ENCODE data around the gene MASP1. TPM values are rescaled to one million over a fixed set of nuclear protein-coding genes. Genes with fewer than 3 reads are reported as not detected.

Gene MASP1
- total and polyA plus RNA-seq, 2 of the 4 experiments (the other 2 are of a cell fraction), result 13.1 to 16.2 TPM

GRCh38 chr3:187264911-187265310 is 26.6 kb downstream of the MASP1 start:
- DNase-seq (peak; percentile 68), ATAC-seq (ENCODE audit: low read depth) (peak; percentile 61)
- Histone ChIP-seq H2BK15ac (ENCODE audit: low read depth, low read length) (peak overlapping the region; percentile 69; the same call in 2 of the 3 replicates), H3K4me3 (ENCODE audit: insufficient read depth, low read depth, low read length) (no peak overlapping the region), H2AFZ (replicated peaks; ENCODE audit: low read length, poor library complexity) (peak overlapping the region; percentile 4), H2AK5ac (ENCODE audit: low read depth, low read length) (peak overlapping the region; percentile 86), H3K14ac (replicated peaks; ENCODE audit: low read depth, low read length) (peak overlapping the region; percentile 84), H4K8ac (ENCODE audit: low read depth in 2 of 2, low read length in 2 of 2) (peak overlapping the region; percentile 27 to 90), H3K4me1 (ENCODE audit: control insufficient read depth, insufficient read depth, low read length) (peaks cover 22% of the 10 kb centered on the region), H3K23ac (ENCODE audit: low read depth, low read length) (peak overlapping the region; percentile 70; the same call in 1 of the 2 replicates), H2BK120ac (ENCODE audit: low read depth, low read length) (peak overlapping the region; percentile 96), H4K20me1 (ENCODE audit: insufficient read depth, low read length) (no peaks in the 10 kb centered on the region), H3K27ac (ENCODE audit: insufficient read depth, low read length) (peak overlapping the region; percentile 92), H4K5ac (ENCODE audit: low read depth, low read length) (peak overlapping the region; percentile 90; the same call in 1 of the 2 replicates), H3K27me3 (ENCODE audit: control insufficient read depth, insufficient read depth, low read length) (no peaks in the 10 kb centered on the region), H2BK20ac (ENCODE audit: low read depth, low read length) (peak overlapping the region; percentile 96), H3K4ac (ENCODE audit: low read depth, low read length) (peak overlapping the region; percentile 95), H3K18ac (ENCODE audit: low read depth, low read length) (peak overlapping the region; percentile 98), H3K4me2 (ENCODE audit: low read depth, low read length) (peak overlapping the region; percentile 63; the same call in 1 of the 2 replicates), H2AK9ac (replicated peaks; ENCODE audit: low read depth, low read length, poor library complexity) (peak overlapping the region; percentile 1), H3K36me3 (ENCODE audit: control insufficient read depth, insufficient read depth, low read length) (peaks cover 10% of the 10 kb centered on the region), H2BK5ac (ENCODE audit: low read depth, low read length, poor library complexity, severe bottlenecking) (peak overlapping the region; percentile 98), H3K79me1 (ENCODE audit: low read depth in 1 of 2, low read length in 2 of 2) (no peaks in the 10 kb centered on the region), H3K9ac (ENCODE audit: low read depth, low read length) (peak overlapping the region; percentile 45; the same call in 1 of the 2 replicates), H3K56ac (ENCODE audit: extremely low read depth, insufficient read depth, low read length) (peak overlapping the region; percentile 90), H4K91ac (ENCODE audit: insufficient read depth, low read depth, low read length) (peak overlapping the region; percentile 94), H3K9me1 (ENCODE audit: insufficient read depth, low read length) (peaks cover 8% of the 10 kb centered on the region; the same call in 1 of the 2 replicates), H3K9me3 (ENCODE audit: control insufficient read depth, insufficient read depth, low read length) (peaks cover 10% of the 10 kb centered on the region)
- TF ChIP-seq CEBPB (IDR thresholded peaks at IDR 0.05; ENCODE audit: low read depth, low read length) (no peak), ELK1 (IDR thresholded peaks at IDR 0.05; ENCODE audit: borderline replicate concordance, low read depth, low read length) (no peak), RCOR1 (IDR thresholded peaks at IDR 0.05; ENCODE audit: insufficient replicate concordance, low read length) (no peak), MAZ (IDR thresholded peaks at IDR 0.05; ENCODE audit: borderline replicate concordance, low read depth, low read length) (no peak), FOS (IDR thresholded peaks at IDR 0.05; ENCODE audit: low read depth, low read length) (no peak), CHD1 (IDR thresholded peaks at IDR 0.05; ENCODE audit: low read depth, low read length) (no peak), BHLHE40 (IDR thresholded peaks at IDR 0.05; ENCODE audit: low read depth, low read length) (no peak), SMC3 (IDR thresholded peaks at IDR 0.05; ENCODE audit: low read depth, low read length) (no peak), CTCF (conservative IDR thresholded peaks at IDR 0.05; ENCODE audit: low read depth, low read length) (no peak), MAFK (IDR thresholded peaks at IDR 0.05; ENCODE audit: low read depth, low read length) (no peak), MXI1 (IDR thresholded peaks at IDR 0.05; ENCODE audit: borderline replicate concordance, low read depth, low read length) (no peak), RFX5 (IDR thresholded peaks at IDR 0.05; ENCODE audit: low read depth, low read length) (no peak)
- 90% methylated on average over 2 of the region's 3 CpGs; no CpG with 5 or more reads in 1 of the 2 experiments for WGBS, 2 experiments (ENCODE audit: extremely low coverage in 2 of 2, insufficient read length in 1 of 2)
- ChIA-PET POLR2A (ENCODE audit: unreplicated experiment) (interaction anchor here (1.0 kb wide), 1 partner anchor 26 kb away, joined by 3 read pairs; the partner anchor contains the start of gene MASP1), CTCF (interaction anchor here (0.6 to 1.1 kb wide), 2 partner anchors 15 to 30 kb away, joined by 3 to 5 read pairs; no protein-coding TSS in a partner anchor)
- intact Hi-C loops (cut with micrococcal nuclease) (loop anchor here (1.0 kb wide), 1 partner anchor 16 kb away; no protein-coding TSS in a partner anchor), dilution Hi-C loops (cut with HindIII; ENCODE audit: low sequenced_read_pairs, unreplicated experiment) (no loop called here), in situ Hi-C loops (cut with MboI; ENCODE audit: low sequenced_read_pairs) (no loop called here)
- no TSS peak for BruUV-seq (replicated peaks)

Measured in IMR-90 (cell line).